ENCODE data around the gene KIF16B. TPM values are rescaled to one million over a fixed set of nuclear protein-coding genes. Genes with fewer than 3 reads are reported as not detected.

Gene KIF16B
- total and polyA plus RNA-seq, 2 of the 13 experiments (the other 11 are each of a cell fraction or from before 2014, with no cell fraction given): 6.9 to 18.0 TPM

- TF ChIP-seq DPF2 (CRISPR knock-in tag; IDR thresholded peaks at IDR 0.05; ENCODE audit: borderline replicate concordance, low read depth) (no peak), KMT2B (CRISPR knock-in tag; IDR thresholded peaks at IDR 0.05) (no peak), ZNF501 (CRISPR knock-in tag; IDR thresholded peaks at IDR 0.05) (no peak), NFKB2 (CRISPR knock-in tag; IDR thresholded peaks at IDR 0.05; ENCODE audit: borderline replicate concordance) (no peak), DNMT3B (CRISPR knock-in tag; conservative IDR thresholded peaks at IDR 0.05) (no peak), E2F5 (CRISPR knock-in tag; conservative IDR thresholded peaks at IDR 0.05) (no peak)
Observed at GRCh38 chr20:16541878-16542277, 31.4 kb downstream of the KIF16B start (continued).

- H3K4me3 ChIP-seq (replicated peaks in 1 of 3; ENCODE audit: insufficient read depth in 1 of 3, low read depth in 2 of 3, low read length in 3 of 3): no peak overlapping the region
- ChIA-PET POLR2A (no interaction called here), CTCF (ENCODE audit: low intra/inter-chr PET ratio, low total read pairs) (no interaction called here)
- ATAC-seq: no peak
- H3K4me1 ChIP-seq (ENCODE audit: insufficient read depth, low read length): peaks cover 14% of the 10 kb centered on the region; the same call in 1 of the 2 replicates
- H3K27ac ChIP-seq (ENCODE audit: extremely low read length, insufficient read depth, low read length): no peak overlapping the region
- H3K36me3 ChIP-seq (replicated peaks in 1 of 2; ENCODE audit: control insufficient read depth in 1 of 2, insufficient read depth in 2 of 2, low read length in 2 of 2): 0 out of 5 replicates have a peak, but pooled peaks cover 0 to 1% of the 10 kb centered on the region in 2 experiments
- in situ Hi-C loops (cut with HindIII; ENCODE audit: extremely low pct_ligation_motif_present, low pct_unique_long_range_greater_than_20kb) (no loop called here), intact Hi-C loops (cut with micrococcal nuclease; ENCODE audit: unreplicated experiment) (no loop called here)
- H3K9me3 ChIP-seq (ENCODE audit: low read length): no peaks in the 10 kb centered on the region
- no peak for FAIRE-seq
- no peak overlapping the region for H3K9ac ChIP-seq (ENCODE audit: insufficient read depth, low read depth, low read length)
- H2AFZ ChIP-seq (ENCODE audit: low read length): no peak overlapping the region
- 95% methylated on average over 6 of the region's 6 CpGs for WGBS (ENCODE audit: low lambda C conversion rate)
- DNase-seq (ENCODE audit: low spot score): no peak
- no peaks in the 10 kb centered on the region for H4K20me1 ChIP-seq (ENCODE audit: insufficient read depth, low read length)
- H3K4me2 ChIP-seq (ENCODE audit: low read depth, low read length): no peak overlapping the region
- no TSS peak for BruUV-seq (replicated peaks)
- no peaks in the 10 kb centered on the region for H3K27me3 ChIP-seq (ENCODE audit: control insufficient read depth in 1 of 2, insufficient read depth in 2 of 2, low read length in 2 of 2)
- H3K79me2 ChIP-seq (ENCODE audit: insufficient read depth, low read length): no peaks in the 10 kb centered on the region
- TF ChIP-seq ZNF572 (CRISPR knock-in tag; IDR thresholded peaks at IDR 0.05) (no peak), SUZ12 (IDR thresholded peaks at IDR 0.05; ENCODE audit: low read depth, low read length) (no peak), WIZ (CRISPR knock-in tag; IDR thresholded peaks at IDR 0.05) (no peak), ZFP82 (CRISPR knock-in tag; IDR thresholded peaks at IDR 0.05; ENCODE audit: borderline replicate concordance) (no peak), ELK4 (CRISPR knock-in tag; IDR thresholded peaks at IDR 0.05; ENCODE audit: borderline replicate concordance) (no peak), HINFP (CRISPR knock-in tag; IDR thresholded peaks at IDR 0.05; ENCODE audit: low read depth) (no peak), SMARCC2 (IDR thresholded peaks at IDR 0.05) (no peak), ZBTB21 (CRISPR knock-in tag; IDR thresholded peaks at IDR 0.05) (no peak), ZSCAN20 (CRISPR knock-in tag; IDR thresholded peaks at IDR 0.05; ENCODE audit: borderline replicate concordance) (no peak), ZNF460 (CRISPR knock-in tag; IDR thresholded peaks at IDR 0.05; ENCODE audit: borderline replicate concordance) (no peak), FOXO1 (CRISPR knock-in tag; IDR thresholded peaks at IDR 0.05) (no peak), THAP9 (CRISPR knock-in tag; IDR thresholded peaks at IDR 0.05; ENCODE audit: borderline replicate concordance) (no peak)
Observed at GRCh38 chr20:16541226-16541625, 32.0 kb downstream of the KIF16B start.
